Stomach (tissue), 4 donors: ENCODE results near the gene MAN1A1.

ENCODE experiments used
- CTCF ChIP-seq, 7 experiments: fragments of 450-650 bp in 4 of 7; fragments of 200-600 bp in 3 of 7; sonication (generic) in 3 of 7; IDR thresholded peaks; one replicate each; pipeline ENCODE4 v1.5.1; 2016 to 2019; ENCODE audit warnings: antibody characterized with exemption in 7 of 7, control low read depth in 2 of 7, mild to moderate bottlenecking in 1 of 7
- EP300 ChIP-seq: sonication (generic); formaldehyde crosslinking; IDR thresholded peaks from one replicate; pipeline ENCODE4 v1.6.1; 2017; ENCODE audit warnings: antibody characterized with exemption
- POLR2A ChIP-seq, 4 donors: fragments of 450-650 bp; IDR thresholded peaks; one replicate each; pipeline ENCODE4 v1.6.1; 2016; ENCODE audit warnings: antibody characterized with exemption in 4 of 4, control low read depth in 2 of 4, mild to moderate bottlenecking in 1 of 4, moderate library complexity in 1 of 4
- POLR2AphosphoS5 ChIP-seq, 3 donors: sonication (generic); formaldehyde crosslinking; IDR thresholded peaks; one replicate each; pipeline ENCODE4 v1.6.1; 2016; ENCODE audit warnings: antibody characterized with exemption in 3 of 3

DNA sequence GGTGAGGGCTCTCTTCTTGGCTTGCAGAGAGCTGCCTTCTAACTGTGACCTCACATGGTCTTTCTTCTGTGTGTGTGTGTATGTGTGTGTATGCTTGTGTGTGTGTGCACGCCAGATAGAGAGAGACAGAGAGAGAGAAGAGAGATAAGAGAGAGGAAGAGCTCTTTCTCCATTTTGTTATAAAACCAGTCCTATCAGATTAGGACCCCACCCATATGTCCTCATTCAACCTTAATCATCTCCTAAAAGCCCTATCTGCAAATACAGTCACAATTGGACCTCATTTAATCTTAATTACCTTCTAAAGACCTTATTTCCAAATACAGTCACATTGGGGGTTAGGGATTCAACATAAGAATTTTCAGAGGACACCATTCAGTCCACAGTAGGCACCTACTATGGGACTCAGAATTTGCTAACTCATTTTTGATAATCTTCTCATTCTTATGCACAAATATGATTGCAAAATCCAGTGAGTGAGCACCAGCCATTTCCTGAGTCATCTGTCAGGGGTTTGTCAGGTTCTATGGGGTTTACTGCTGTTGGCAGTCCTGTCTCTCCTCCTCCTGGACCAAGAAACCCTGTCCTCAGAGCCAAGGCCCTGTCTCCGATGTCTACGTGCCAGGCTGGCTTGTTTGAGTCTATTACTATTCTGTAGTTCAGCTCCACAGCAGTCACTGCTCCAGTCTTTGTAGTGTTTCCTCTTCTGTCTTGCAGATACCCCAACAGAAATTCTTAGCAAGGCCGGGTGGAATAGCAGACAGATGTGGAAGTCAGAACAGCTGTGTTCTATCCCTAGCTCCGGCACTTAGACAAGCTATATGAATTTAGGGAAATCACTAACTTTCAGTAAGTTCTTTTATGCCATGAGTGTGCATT lies 212.1 kb downstream of the MAN1A1 start:
- TF ChIP-seq CTCF (IDR thresholded peaks at IDR 0.05): no peak
- TF ChIP-seq EP300: no peak
- no peak for TF ChIP-seq POLR2A (IDR thresholded peaks at IDR 0.05)
- no peak for TF ChIP-seq POLR2AphosphoS5 (IDR thresholded peaks at IDR 0.05)
